Measurements from ENCODE around the gene PSMB10.

Gene PSMB10

GRCh38 chr16:67934306-67935100 is 2.1 kb downstream of the PSMB10 start:
- peak overlapping the region; percentile 96 for H3K9ac ChIP-seq (ENCODE audit: low read depth, low read length, poor library complexity, severe bottlenecking)
- H3K27me3 ChIP-seq (ENCODE audit: insufficient read depth, low read length, poor library complexity, severe bottlenecking) = no peaks in the 10 kb centered on the region
- no peaks in the 10 kb centered on the region; the same call in 1 of the 2 replicates for H3K36me3 ChIP-seq (ENCODE audit: insufficient read depth, low read length)
- no peak for TF ChIP-seq EZH2phosphoT487 (IDR thresholded peaks at IDR 0.05; ENCODE audit: borderline replicate concordance)
- TF ChIP-seq CTCF (conservative IDR thresholded peaks at IDR 0.05; ENCODE audit: low read length) = no peak
- peaks cover 11% of the 10 kb centered on the region for H3K4me1 ChIP-seq (ENCODE audit: insufficient read depth, low read length, poor library complexity, severe bottlenecking)
- no peaks in the 10 kb centered on the region for H3K9me2 ChIP-seq (replicated peaks; ENCODE audit: low read depth, low read length)
- no peak overlapping the region for H2AFZ ChIP-seq (ENCODE audit: low read length)
- H4K20me1 ChIP-seq (ENCODE audit: insufficient read depth, low read length, poor library complexity, severe bottlenecking) = peaks cover 7% of the 10 kb centered on the region
- H3K9me3 ChIP-seq (ENCODE audit: insufficient read depth, low read depth, low read length) = no peaks in the 10 kb centered on the region
- H3K79me2 ChIP-seq (ENCODE audit: insufficient read depth, low read length) = peaks cover 30% of the 10 kb centered on the region
- peak overlapping the region; percentile 84 for H3K4me2 ChIP-seq (ENCODE audit: low read depth, low read length, poor library complexity, severe bottlenecking)
- H3K4me3 ChIP-seq (ENCODE audit: low read length, poor library complexity, severe bottlenecking) = peak overlapping the region; percentile 80
- no peaks in the 10 kb centered on the region for H3F3A ChIP-seq (ENCODE audit: low read depth)

GRCh38 chr16:67933805-67934204 is 2.8 kb downstream of the PSMB10 start:
- H3F3A ChIP-seq (ENCODE audit: low read depth) = no peaks in the 10 kb centered on the region
- peaks cover 1% of the 10 kb centered on the region; the same call in 1 of the 2 replicates for H3K36me3 ChIP-seq (ENCODE audit: insufficient read depth, low read length)
- H3K4me3 ChIP-seq (ENCODE audit: low read length, poor library complexity, severe bottlenecking) = no peak overlapping the region
- peaks cover 9% of the 10 kb centered on the region for H3K4me1 ChIP-seq (ENCODE audit: insufficient read depth, low read length, poor library complexity, severe bottlenecking)
- H4K20me1 ChIP-seq (ENCODE audit: insufficient read depth, low read length, poor library complexity, severe bottlenecking) = peaks cover 7% of the 10 kb centered on the region
- H3K27me3 ChIP-seq (ENCODE audit: insufficient read depth, low read length, poor library complexity, severe bottlenecking) = no peaks in the 10 kb centered on the region
- peaks cover 30% of the 10 kb centered on the region for H3K79me2 ChIP-seq (ENCODE audit: insufficient read depth, low read length)
- H3K9me2 ChIP-seq (replicated peaks; ENCODE audit: low read depth, low read length) = no peaks in the 10 kb centered on the region
- no peak overlapping the region for H2AFZ ChIP-seq (ENCODE audit: low read length)
- TF ChIP-seq EZH2phosphoT487 (IDR thresholded peaks at IDR 0.05; ENCODE audit: borderline replicate concordance) = no peak
- TF ChIP-seq CTCF (conservative IDR thresholded peaks at IDR 0.05; ENCODE audit: low read length) = no peak
- H3K4me2 ChIP-seq (ENCODE audit: low read depth, low read length, poor library complexity, severe bottlenecking) = no peak overlapping the region
- no peak overlapping the region for H3K9ac ChIP-seq (ENCODE audit: low read depth, low read length, poor library complexity, severe bottlenecking)
- H3K9me3 ChIP-seq (ENCODE audit: insufficient read depth, low read depth, low read length) = no peaks in the 10 kb centered on the region

- Histone ChIP-seq H3K79me2 (ENCODE audit: insufficient read depth, low read length) (peaks cover 22% of the 10 kb centered on the region), H3K4me1 (ENCODE audit: insufficient read depth, low read length, poor library complexity, severe bottlenecking) (peaks cover 8% of the 10 kb centered on the region), H3K9me3 (ENCODE audit: insufficient read depth, low read depth, low read length) (no peaks in the 10 kb centered on the region), H3K4me3 (ENCODE audit: low read length, poor library complexity, severe bottlenecking) (no peak overlapping the region), H3K9ac (ENCODE audit: low read depth, low read length, poor library complexity, severe bottlenecking) (no peak overlapping the region), H2AFZ (ENCODE audit: low read length) (no peak overlapping the region), H3F3A (ENCODE audit: low read depth) (no peaks in the 10 kb centered on the region), H3K27me3 (ENCODE audit: insufficient read depth, low read length, poor library complexity, severe bottlenecking) (no peaks in the 10 kb centered on the region), H4K20me1 (ENCODE audit: insufficient read depth, low read length, poor library complexity, severe bottlenecking) (peaks cover 7% of the 10 kb centered on the region), H3K4me2 (ENCODE audit: low read depth, low read length, poor library complexity, severe bottlenecking) (no peak overlapping the region), H3K36me3 (ENCODE audit: insufficient read depth, low read length) (peaks cover 10% of the 10 kb centered on the region; the same call in 1 of the 2 replicates), H3K9me2 (replicated peaks; ENCODE audit: low read depth, low read length) (no peaks in the 10 kb centered on the region)
- TF ChIP-seq CTCF (conservative IDR thresholded peaks at IDR 0.05; ENCODE audit: low read length) = no peak
- TF ChIP-seq EZH2phosphoT487 (IDR thresholded peaks at IDR 0.05; ENCODE audit: borderline replicate concordance) = no peak
Measured at GRCh38 chr16:67932462-67932840, 4.2 kb downstream of the PSMB10 start.

Measured in Loucy (cell line).